Muscle of leg (tissue), 11 donors: Measurements from ENCODE around the gene PTGS1. TPM values are rescaled to one million over a fixed set of nuclear protein-coding genes. Genes with fewer than 3 reads are reported as not detected.
A peak's percentile ranks its signal among the peaks of the same experiment; 100 is the strongest.

Source experiments
- DNase-seq: peaks from one replicate; pipeline ENCODE4 v3.0.0; 2013
- H3K27ac ChIP-seq: one replicate; pipeline ENCODE4 v1.5.1; 2013; ENCODE audit warnings: mild to moderate bottlenecking, low read length, control low read depth
- H3K27me3 ChIP-seq: one replicate; pipeline ENCODE4 v1.6.1; 2013; ENCODE audit warnings: low read length; ENCODE audit not compliant: control insufficient read depth, insufficient read depth
- H3K36me3 ChIP-seq: one replicate; pipeline ENCODE4 v1.6.1; 2013; ENCODE audit warnings: low read length; ENCODE audit not compliant: control insufficient read depth, insufficient read depth
- H3K4me1 ChIP-seq: one replicate; pipeline ENCODE4 v1.6.1; 2013; ENCODE audit warnings: low read length; ENCODE audit not compliant: control insufficient read depth, insufficient read depth
- H3K4me3 ChIP-seq: one replicate; pipeline ENCODE4 v1.5.1; 2013; ENCODE audit warnings: low read length, control low read depth
- H3K9me3 ChIP-seq: replicated peaks from 2 replicates; pipeline ENCODE4 v1.6.1; 2013; ENCODE audit warnings: low read depth, low read length; ENCODE audit not compliant: control insufficient read depth
- whole genome bisulfite sequencing: methylation state at CpG from one replicate; pipeline ENCODE4 v1.1.5; 2013; ENCODE audit warnings: missing lambda C conversion rate; ENCODE audit not compliant: insufficient coverage; 5-methylcytosine and 5-hydroxymethylcytosine counted together
- polyA plus RNA-seq, 8 donors: library from polyadenylated mRNA; unstranded; fragments of 120-200 nt; gene quantifications; one replicate each; pipeline versions ENCODE4 v1.2.1 to v1.2.3, GENCODE V29; 2013; ENCODE audit warnings: inconsistent platforms in 1 of 8, low replicate concordance in 1 of 8; ENCODE audit not compliant: insufficient read length in 8 of 8, insufficient read depth in 1 of 8
- total RNA-seq: library from RNA; stranded (reverse); fragments of 120-200 nt; gene quantifications from one replicate; pipeline ENCODE4 v1.2.4, GENCODE V29; 2013

Gene PTGS1
- total and polyA plus RNA-seq, 9 donors, result 2.7 to 8.0 (median 3.5) TPM

GRCh38 chr9:122381206-122381950 lies 10.6 kb downstream of the PTGS1 start:
- no peak for DNase-seq
- no peak overlapping the region for H3K27ac ChIP-seq
- H3K36me3 ChIP-seq, result no peaks in the 10 kb centered on the region
- H3K9me3 ChIP-seq, result peaks cover 7% of the 10 kb centered on the region
- H3K4me3 ChIP-seq, result no peak overlapping the region
- H3K27me3 ChIP-seq, result no peaks in the 10 kb centered on the region
- 92% methylated on average over 11 of the region's 14 CpGs for WGBS
- H3K4me1 ChIP-seq, result peaks cover 30% of the 10 kb centered on the region

GRCh38 chr9:122382901-122383850 lies 12.4 kb downstream of the PTGS1 start:
- Histone ChIP-seq H3K27me3 (no peaks in the 10 kb centered on the region), H3K4me1 (peaks cover 22% of the 10 kb centered on the region), H3K9me3 (peaks cover 7% of the 10 kb centered on the region), H3K27ac (peak overlapping the region; percentile 35), H3K36me3 (no peaks in the 10 kb centered on the region), H3K4me3 (no peak overlapping the region)
- WGBS, result 56% methylated on average over 13 of the region's 16 CpGs
- DNase-seq, result peak; percentile 88

GRCh38 chr9:122383992-122384461 lies 13.2 kb downstream of the PTGS1 start:
- H3K27ac ChIP-seq, result no peak overlapping the region
- WGBS, result 97% methylated on average over 5 of the region's 7 CpGs

GRCh38 chr9:122386311-122386872 lies 15.6 kb downstream of the PTGS1 start:
- Histone ChIP-seq H3K27me3 (no peaks in the 10 kb centered on the region), H3K27ac (no peak overlapping the region), H3K36me3 (no peaks in the 10 kb centered on the region), H3K9me3 (no peaks in the 10 kb centered on the region), H3K4me3 (no peak overlapping the region), H3K4me1 (peaks cover 28% of the 10 kb centered on the region)
- peak; percentile 34 for DNase-seq
- WGBS, result 53% methylated on average over 5 of the region's 8 CpGs

More at GRCh38 chr9:122383992-122384461, 13.2 kb downstream of the PTGS1 start:
- Histone ChIP-seq H3K27me3 (no peaks in the 10 kb centered on the region), H3K36me3 (no peaks in the 10 kb centered on the region), H3K4me3 (no peak overlapping the region), H3K4me1 (peaks cover 22% of the 10 kb centered on the region), H3K9me3 (peaks cover 7% of the 10 kb centered on the region)
- DNase-seq, result no peak

GRCh38 chr9:122387536-122387935 lies 16.7 kb downstream of the PTGS1 start:
- Histone ChIP-seq H3K4me3 (no peak overlapping the region), H3K4me1 (peaks cover 28% of the 10 kb centered on the region), H3K36me3 (no peaks in the 10 kb centered on the region), H3K27me3 (no peaks in the 10 kb centered on the region), H3K27ac (no peak overlapping the region), H3K9me3 (no peaks in the 10 kb centered on the region)
- no peak for DNase-seq
- WGBS, result 87% methylated on average over 3 of the region's 3 CpGs

GRCh38 chr9:122389195-122389594 lies 18.4 kb downstream of the PTGS1 start:
- Histone ChIP-seq H3K36me3 (no peaks in the 10 kb centered on the region), H3K27ac (no peak overlapping the region), H3K4me3 (no peak overlapping the region), H3K9me3 (no peaks in the 10 kb centered on the region), H3K4me1 (peaks cover 32% of the 10 kb centered on the region), H3K27me3 (no peaks in the 10 kb centered on the region)
- WGBS, result 100% methylated on average over 2 of the region's 5 CpGs
- DNase-seq, result no peak

GRCh38 chr9:122389799-122390481 lies 19.1 kb downstream of the PTGS1 start:
- H3K4me3 ChIP-seq, result no peak overlapping the region
- WGBS, result 28% methylated on average over 8 of the region's 11 CpGs
- H3K27ac ChIP-seq, result no peak overlapping the region
- no peaks in the 10 kb centered on the region for H3K27me3 ChIP-seq
- no peaks in the 10 kb centered on the region for H3K9me3 ChIP-seq
- H3K36me3 ChIP-seq, result no peaks in the 10 kb centered on the region
- peaks cover 36% of the 10 kb centered on the region for H3K4me1 ChIP-seq
- DNase-seq, result no peak

- peaks cover 29% of the 10 kb centered on the region for H3K4me1 ChIP-seq
- 88% methylated on average over 9 of the region's 9 CpGs for WGBS
- no peak for DNase-seq
- H3K36me3 ChIP-seq, result no peaks in the 10 kb centered on the region
- H3K4me3 ChIP-seq, result no peak overlapping the region
- H3K27me3 ChIP-seq, result no peaks in the 10 kb centered on the region
- H3K27ac ChIP-seq, result no peak overlapping the region
- no peaks in the 10 kb centered on the region for H3K9me3 ChIP-seq
Observed at GRCh38 chr9:122392284-122392683, 21.5 kb downstream of the PTGS1 start.

GRCh38 chr9:122392714-122393113 lies 21.9 kb downstream of the PTGS1 start:
- no peaks in the 10 kb centered on the region for H3K36me3 ChIP-seq
- no peak overlapping the region for H3K4me3 ChIP-seq
- DNase-seq, result no peak
- no peaks in the 10 kb centered on the region for H3K9me3 ChIP-seq
- no peak overlapping the region for H3K27ac ChIP-seq
- 75% methylated on average over 2 of the region's 2 CpGs for WGBS
- peaks cover 29% of the 10 kb centered on the region for H3K4me1 ChIP-seq
- no peaks in the 10 kb centered on the region for H3K27me3 ChIP-seq
